Measurements from ENCODE around the gene GTPBP1. TPM values are rescaled to one million over a fixed set of nuclear protein-coding genes. Genes with fewer than 3 reads are reported as not detected.

Gene GTPBP1
- total RNA-seq, 2 experiments from 2014 or later: 116 to 146 TPM

DNA sequence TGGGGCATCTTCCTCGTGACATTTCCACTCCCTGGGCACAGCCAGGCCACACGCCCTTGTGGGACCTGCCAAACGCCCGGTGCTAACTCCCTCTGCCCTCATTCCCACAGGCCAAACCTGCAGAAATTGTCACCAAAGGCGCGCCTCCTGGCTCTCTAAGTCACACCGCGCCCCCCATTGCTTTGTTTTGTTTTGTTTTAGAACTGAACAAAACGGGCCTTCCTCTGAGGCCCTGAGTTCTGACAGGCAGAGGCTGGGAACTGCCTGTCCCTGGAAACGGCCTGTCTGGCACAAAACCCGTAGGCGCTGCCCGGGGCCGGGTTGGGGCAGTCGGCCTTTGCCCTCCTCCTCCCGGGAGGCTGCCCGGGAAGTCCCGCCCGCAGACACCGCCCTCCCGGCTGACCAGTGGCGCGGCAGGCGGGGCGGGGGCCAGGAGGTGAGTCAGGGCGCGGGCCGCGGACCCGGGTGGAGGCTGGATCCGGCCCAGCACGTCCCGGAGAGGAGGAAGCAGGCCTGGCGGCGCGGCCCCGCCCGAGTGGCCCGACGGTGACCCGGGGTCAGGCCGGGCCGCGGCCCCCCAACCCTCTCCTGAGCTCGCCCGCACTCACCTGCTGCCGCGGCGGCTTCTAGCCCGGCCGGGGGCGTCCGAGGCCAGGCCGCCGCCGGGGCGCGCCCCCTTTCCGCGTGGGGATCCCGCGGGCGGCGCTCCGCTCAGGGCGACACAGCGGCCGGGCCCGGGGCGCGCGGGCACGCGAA, 49.6 kb downstream of the GTPBP1 start:
- Mint-ChIP-seq H3K4me1 (peaks cover 52% of the 10 kb centered on the region), H3K4me3 (peak overlapping the region; percentile 92), H3K36me3 (peaks cover 44% of the 10 kb centered on the region), H3K27ac (peak overlapping the region; percentile 99), H3K9me3 (ENCODE audit: low read depth) (no peaks in the 10 kb centered on the region), H3K27me3 (no peaks in the 10 kb centered on the region)
- peak; percentile 20 for ATAC-seq
- DNase-seq: peak; percentile 77
- CTCF ChIA-PET: interaction anchor here (2.5 to 2.6 kb wide), 2 partner anchors 11 to 14 kb away, joined by 7 to 16 read pairs; no protein-coding TSS in a partner anchor

GRCh38 chr22:38755911-38756532, 50.3 kb downstream of the GTPBP1 start, which contains the start of gene SUN2:
Gene SUN2 (minus strand): TSS chr22:38755998. CDS start chr22:38752628, 3,370 bp downstream.
- CTCF ChIA-PET: interaction anchor here (0.9 to 2.6 kb wide), 5 partner anchors 10 to 31 kb away, joined by 3 to 16 read pairs (median 4); no protein-coding TSS in a partner anchor
- Mint-ChIP-seq H3K9me3 (ENCODE audit: low read depth) (no peaks in the 10 kb centered on the region), H3K27me3 (no peaks in the 10 kb centered on the region), H3K27ac (peak within 1 kb of the TSS; percentile 99), H3K4me1 (peaks cover 45% of the 10 kb centered on the region), H3K4me3 (peak within 1 kb of the TSS; percentile 92), H3K36me3 (peaks cover 39% of the 10 kb centered on the region)
- ATAC-seq (peak; percentile 79), DNase-seq (peak; percentile 96)

GRCh38 chr22:38756711-38757463, 51.1 kb downstream of the GTPBP1 start:
- peak overlapping the region; percentile 94 for H3K27ac Mint-ChIP-seq
- CTCF ChIA-PET: interaction anchor here (0.9 to 4.3 kb wide), 7 partner anchors 9 to 113 kb away, joined by 3 to 30 read pairs (median 6); no protein-coding TSS in a partner anchor
- DNase-seq (peak; percentile 65), ATAC-seq (no peak)
- no peaks in the 10 kb centered on the region for H3K27me3 Mint-ChIP-seq
- no peaks in the 10 kb centered on the region for H3K9me3 Mint-ChIP-seq (ENCODE audit: low read depth)
- H3K36me3 Mint-ChIP-seq: peaks cover 30% of the 10 kb centered on the region
- H3K4me3 Mint-ChIP-seq: peak overlapping the region; percentile 84
- peaks cover 37% of the 10 kb centered on the region for H3K4me1 Mint-ChIP-seq

- ATAC-seq (no peak), DNase-seq (no peak)
- Mint-ChIP-seq H3K36me3 (peaks cover 25% of the 10 kb centered on the region), H3K27me3 (no peaks in the 10 kb centered on the region), H3K9me3 (ENCODE audit: low read depth) (no peaks in the 10 kb centered on the region), H3K27ac (peak overlapping the region; percentile 94), H3K4me3 (peak overlapping the region; percentile 84), H3K4me1 (peaks cover 33% of the 10 kb centered on the region)
- CTCF ChIA-PET: interaction anchor here (1.8 to 4.3 kb wide), 4 partner anchors 9 to 216 kb away, joined by 4 to 30 read pairs (median 11); no protein-coding TSS in a partner anchor
Measured at GRCh38 chr22:38757464-38757757, 51.7 kb downstream of the GTPBP1 start.

- peaks cover 20% of the 10 kb centered on the region for H3K36me3 Mint-ChIP-seq
- peak overlapping the region; percentile 27 for H3K4me3 Mint-ChIP-seq
- peaks cover 27% of the 10 kb centered on the region for H3K4me1 Mint-ChIP-seq
- peak overlapping the region; percentile 56 for H3K27ac Mint-ChIP-seq
- ATAC-seq (no peak), DNase-seq (peak; percentile 68)
- no peaks in the 10 kb centered on the region for H3K9me3 Mint-ChIP-seq (ENCODE audit: low read depth)
- CTCF ChIA-PET: interaction anchor here (1.8 to 4.3 kb wide), 5 partner anchors 8 to 215 kb away, joined by 4 to 30 read pairs (median 7); no protein-coding TSS in a partner anchor
- H3K27me3 Mint-ChIP-seq: no peaks in the 10 kb centered on the region
Measured at GRCh38 chr22:38758276-38758945, 52.7 kb downstream of the GTPBP1 start.

- DNase-seq (no peak), ATAC-seq (no peak)
- CTCF ChIA-PET: interaction anchor here (1.8 to 4.3 kb wide), 4 partner anchors 10 to 215 kb away, joined by 4 to 30 read pairs (median 6); no protein-coding TSS in a partner anchor
- peaks cover 21% of the 10 kb centered on the region for H3K4me1 Mint-ChIP-seq
- peak overlapping the region; percentile 56 for H3K27ac Mint-ChIP-seq
- peaks cover 14% of the 10 kb centered on the region for H3K36me3 Mint-ChIP-seq
- no peak overlapping the region for H3K4me3 Mint-ChIP-seq
- H3K27me3 Mint-ChIP-seq: no peaks in the 10 kb centered on the region
- no peaks in the 10 kb centered on the region for H3K9me3 Mint-ChIP-seq (ENCODE audit: low read depth)
Measured at GRCh38 chr22:38759005-38759404, 53.3 kb downstream of the GTPBP1 start.

DNA sequence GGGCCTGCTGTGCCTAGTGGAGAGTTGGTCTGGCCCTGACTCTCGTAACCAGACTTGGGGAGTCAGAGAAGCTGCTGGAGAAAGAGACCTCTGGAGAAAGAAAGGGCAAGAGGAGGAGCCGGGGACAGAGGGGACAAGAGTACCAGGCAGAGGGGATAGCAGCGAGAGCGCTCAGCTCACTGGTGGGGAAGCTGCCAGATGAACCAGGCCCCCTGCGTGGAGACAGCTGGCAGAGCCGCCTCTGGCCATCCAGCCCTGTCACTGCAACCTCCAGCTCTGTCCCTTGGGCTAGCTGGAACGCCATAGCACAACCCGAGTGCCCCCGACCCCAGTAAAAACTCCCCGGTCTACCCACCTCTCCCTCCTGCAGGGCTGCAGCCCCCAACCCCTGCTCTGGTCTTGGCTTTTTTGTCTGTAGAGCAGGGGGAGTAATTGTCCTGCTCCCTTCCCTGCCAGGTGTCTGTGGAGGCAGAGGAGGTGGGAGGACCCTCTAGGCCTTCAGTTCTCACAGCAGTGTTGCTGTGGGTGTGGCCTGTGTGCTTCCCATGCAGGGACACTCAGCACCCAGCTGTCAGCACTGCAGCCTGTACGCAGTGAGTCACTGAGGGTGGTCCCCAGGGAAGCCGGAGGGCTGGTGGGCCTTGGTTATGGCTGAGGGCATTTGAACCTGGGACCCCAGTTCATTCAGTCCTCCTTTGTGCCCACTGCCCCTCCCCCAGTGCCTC, 54.9 kb downstream of the GTPBP1 start:
- Mint-ChIP-seq H3K36me3 (peaks cover 5% of the 10 kb centered on the region), H3K27me3 (no peaks in the 10 kb centered on the region), H3K27ac (no peak overlapping the region), H3K9me3 (ENCODE audit: low read depth) (no peaks in the 10 kb centered on the region), H3K4me1 (peaks cover 20% of the 10 kb centered on the region), H3K4me3 (no peak overlapping the region)
- ATAC-seq: no peak
- CTCF ChIA-PET: interaction anchor here (2.4 to 4.3 kb wide), 2 partner anchors 9 to 26 kb away, joined by 7 to 30 read pairs; no protein-coding TSS in a partner anchor
- DNase-seq: no peak

DNA sequence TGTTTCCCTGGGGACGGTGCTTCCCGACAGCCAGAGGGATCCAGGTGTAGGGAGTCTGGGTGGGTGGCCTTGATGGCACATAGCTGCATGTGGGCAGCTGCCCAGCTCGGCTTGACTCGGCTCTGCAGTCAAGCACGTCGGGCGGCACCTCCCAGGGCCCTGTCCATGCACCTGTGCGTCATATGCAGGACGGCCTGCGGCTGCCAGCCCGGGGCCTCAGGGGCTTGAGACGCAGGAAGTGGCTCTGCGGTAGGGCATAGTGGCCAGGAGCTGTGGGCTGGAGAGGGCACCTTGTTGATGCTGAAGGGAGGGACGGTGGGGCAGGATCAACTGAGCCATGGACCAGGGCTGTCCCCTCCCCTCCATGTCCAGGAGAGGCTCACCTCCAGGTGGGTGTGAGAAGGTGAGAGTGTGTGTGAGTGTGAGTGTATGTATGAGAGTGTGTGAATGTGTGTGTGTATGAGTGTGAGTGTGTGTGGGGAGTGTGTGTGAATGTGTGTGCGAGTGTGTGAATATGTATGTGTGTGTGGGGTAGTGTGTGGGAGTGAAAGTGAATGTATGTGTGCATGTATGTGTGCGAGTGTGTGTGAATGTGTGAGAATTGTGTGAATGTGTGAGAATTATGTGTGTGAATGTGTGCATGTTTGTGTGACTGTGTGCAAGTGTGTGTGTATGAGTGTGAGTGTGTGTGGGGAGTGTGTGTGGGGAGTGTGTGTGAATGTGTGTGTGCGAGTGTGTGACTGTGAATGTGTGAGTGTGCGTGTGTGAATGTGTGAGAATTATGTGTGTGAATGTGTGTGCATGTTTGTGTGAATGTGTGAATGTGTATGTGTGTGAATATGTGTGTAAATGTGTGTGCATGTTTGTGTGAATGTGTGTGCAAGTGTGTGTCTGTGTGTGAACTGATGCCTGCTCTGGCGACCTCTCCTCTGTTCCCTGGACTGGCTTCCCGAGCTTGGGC, 55.7 kb downstream of the GTPBP1 start:
- no peaks in the 10 kb centered on the region for H3K9me3 Mint-ChIP-seq (ENCODE audit: low read depth)
- H3K4me1 Mint-ChIP-seq: peaks cover 20% of the 10 kb centered on the region
- H3K27ac Mint-ChIP-seq: no peak overlapping the region
- DNase-seq (no peak), ATAC-seq (no peak)
- no peak overlapping the region for H3K4me3 Mint-ChIP-seq
- CTCF ChIA-PET: no interaction called here
- H3K27me3 Mint-ChIP-seq: no peaks in the 10 kb centered on the region
- H3K36me3 Mint-ChIP-seq: peaks cover 5% of the 10 kb centered on the region

DNA sequence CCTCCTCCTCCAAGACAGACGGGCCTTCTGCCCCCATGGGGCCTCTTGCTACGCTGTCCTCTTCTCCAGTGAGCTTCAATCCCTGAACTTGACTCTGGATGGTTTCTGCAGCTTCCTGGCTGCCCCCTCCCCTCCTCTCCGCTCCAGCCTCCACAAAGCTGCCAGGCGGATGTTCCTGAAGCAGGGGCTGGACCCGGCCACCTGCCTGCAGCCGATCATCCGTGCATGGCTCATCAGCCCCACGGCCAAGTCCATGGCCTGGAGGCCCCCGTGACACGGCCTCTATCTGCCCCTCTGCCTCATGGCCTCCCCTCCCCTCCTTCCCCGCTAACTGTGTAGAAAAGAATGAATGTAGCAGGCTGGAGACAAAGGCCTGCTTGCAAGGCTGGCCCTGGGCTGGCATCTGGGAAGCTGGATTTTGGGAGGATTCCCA, 56.8 kb downstream of the GTPBP1 start:
- DNase-seq (no peak), ATAC-seq (no peak)
- no peak overlapping the region for H3K4me3 Mint-ChIP-seq
- H3K4me1 Mint-ChIP-seq: peaks cover 14% of the 10 kb centered on the region
- H3K27me3 Mint-ChIP-seq: no peaks in the 10 kb centered on the region
- H3K27ac Mint-ChIP-seq: no peak overlapping the region
- CTCF ChIA-PET: interaction anchor here (1.0 to 1.2 kb wide), 2 partner anchors 32 to 37 kb away, joined by 3 to 4 read pairs; partner anchors contain the start of gene DNAL4
- H3K36me3 Mint-ChIP-seq: peaks cover 3% of the 10 kb centered on the region
- H3K9me3 Mint-ChIP-seq (ENCODE audit: low read depth): no peaks in the 10 kb centered on the region

GRCh38 chr22:38766076-38766777, 60.5 kb downstream of the GTPBP1 start:
- Mint-ChIP-seq H3K9me3 (ENCODE audit: low read depth) (no peaks in the 10 kb centered on the region), H3K27ac (no peak overlapping the region), H3K4me1 (no peaks in the 10 kb centered on the region), H3K36me3 (no peaks in the 10 kb centered on the region), H3K27me3 (no peaks in the 10 kb centered on the region), H3K4me3 (no peak overlapping the region)
- ATAC-seq (peak; percentile 56), DNase-seq (no peak)
- CTCF ChIA-PET: interaction anchor here (0.6 to 6.2 kb wide), 23 partner anchors 9 to 1864 kb away, joined by 3 to 31 read pairs (median 4); partner anchors contain the start of genes APOBEC3C, SUN2 and TOMM22

- H3K9me3 Mint-ChIP-seq (ENCODE audit: low read depth): no peaks in the 10 kb centered on the region
- no peak for DNase-seq
- CTCF ChIA-PET: interaction anchor here (1.0 to 6.2 kb wide), 8 partner anchors 9 to 104 kb away, joined by 3 to 31 read pairs (median 4); partner anchors contain the start of gene CBX6
- H3K4me3 Mint-ChIP-seq: no peak overlapping the region
- no peaks in the 10 kb centered on the region for H3K27me3 Mint-ChIP-seq
- H3K36me3 Mint-ChIP-seq: no peaks in the 10 kb centered on the region
- no peak overlapping the region for H3K27ac Mint-ChIP-seq
- ATAC-seq: no peak
- H3K4me1 Mint-ChIP-seq: no peaks in the 10 kb centered on the region
Measured at GRCh38 chr22:38767313-38767712, 61.6 kb downstream of the GTPBP1 start.
